ENCODE data around the gene LIMCH1. TPM values are rescaled to one million over a fixed set of nuclear protein-coding genes. Genes with fewer than 3 reads are reported as not detected.

The LIMCH1 gene
- total RNA-seq, 4 donors from 2014 or later = 8.5 to 32.6 (median 27.0) TPM

DNA sequence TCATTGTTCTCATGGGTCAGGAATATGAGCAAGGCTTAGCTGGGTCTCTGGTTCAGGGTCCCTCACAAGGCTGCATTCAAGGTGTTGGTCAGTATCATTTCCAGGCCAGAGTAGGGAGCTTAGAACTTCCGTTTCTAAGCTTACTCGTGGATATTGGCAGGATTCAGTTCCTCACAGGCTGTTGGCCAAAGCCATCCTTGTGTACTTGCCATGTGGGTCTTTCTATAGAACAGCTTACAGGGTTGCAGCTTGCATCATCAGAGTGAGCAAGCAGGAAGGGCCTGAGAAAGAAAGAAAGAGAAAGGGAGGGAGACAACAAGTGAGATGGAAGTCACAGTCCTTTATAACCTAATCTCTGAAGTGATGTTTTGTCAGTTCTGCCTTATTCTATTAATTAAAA lies 5.1 kb upstream of the LIMCH1 start:
- Histone ChIP-seq H3K4me1 (peaks cover 12% of the 10 kb centered on the region), H3K9me3 (no peaks in the 10 kb centered on the region), H3K27ac (no peak overlapping the region), H3K27me3 (no peaks in the 10 kb centered on the region), H3K36me3 (no peaks in the 10 kb centered on the region), H3K4me3 (no peak overlapping the region)
- DNase-seq (ENCODE audit: low spot score in 2 of 2) = no peak
- WGBS = 49% methylated on average over 2 of the region's 2 CpGs
- TF ChIP-seq, protein P1, sequence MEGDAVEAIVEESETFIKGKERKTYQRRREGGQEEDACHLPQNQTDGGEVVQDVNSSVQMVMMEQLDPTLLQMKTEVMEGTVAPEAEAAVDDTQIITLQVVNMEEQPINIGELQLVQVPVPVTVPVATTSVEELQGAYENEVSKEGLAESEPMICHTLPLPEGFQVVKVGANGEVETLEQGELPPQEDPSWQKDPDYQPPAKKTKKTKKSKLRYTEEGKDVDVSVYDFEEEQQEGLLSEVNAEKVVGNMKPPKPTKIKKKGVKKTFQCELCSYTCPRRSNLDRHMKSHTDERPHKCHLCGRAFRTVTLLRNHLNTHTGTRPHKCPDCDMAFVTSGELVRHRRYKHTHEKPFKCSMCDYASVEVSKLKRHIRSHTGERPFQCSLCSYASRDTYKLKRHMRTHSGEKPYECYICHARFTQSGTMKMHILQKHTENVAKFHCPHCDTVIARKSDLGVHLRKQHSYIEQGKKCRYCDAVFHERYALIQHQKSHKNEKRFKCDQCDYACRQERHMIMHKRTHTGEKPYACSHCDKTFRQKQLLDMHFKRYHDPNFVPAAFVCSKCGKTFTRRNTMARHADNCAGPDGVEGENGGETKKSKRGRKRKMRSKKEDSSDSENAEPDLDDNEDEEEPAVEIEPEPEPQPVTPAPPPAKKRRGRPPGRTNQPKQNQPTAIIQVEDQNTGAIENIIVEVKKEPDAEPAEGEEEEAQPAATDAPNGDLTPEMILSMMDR (IDR thresholded peaks at IDR 0.05) = no peak
- TF ChIP-seq EP300 (IDR thresholded peaks at IDR 0.05) (no peak), POLR2AphosphoS5 (IDR thresholded peaks at IDR 0.05) (no peak), POLR2A (IDR thresholded peaks at IDR 0.05) (no peak)

DNA sequence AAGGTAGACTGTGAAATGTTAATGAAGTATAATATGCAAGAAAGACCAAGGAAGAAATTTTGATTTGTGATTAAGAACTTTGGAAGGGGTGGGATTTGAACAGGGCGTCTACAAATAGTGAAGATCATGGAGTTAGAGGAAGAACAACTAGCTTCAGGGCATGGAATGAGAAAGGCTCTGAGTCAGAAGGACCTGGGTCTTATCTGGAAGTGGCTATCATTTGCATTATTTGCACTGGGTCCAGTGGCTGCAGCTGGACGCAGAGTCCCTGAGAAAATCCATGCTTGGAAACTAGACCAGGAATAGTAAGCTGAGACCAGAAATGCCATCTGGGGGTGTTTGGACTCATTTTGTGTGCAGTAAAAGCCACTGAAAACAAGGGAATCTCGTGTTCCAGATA lies 4.3 kb upstream of the LIMCH1 start:
- Histone ChIP-seq H3K36me3 (no peaks in the 10 kb centered on the region), H3K27me3 (no peaks in the 10 kb centered on the region), H3K9me3 (no peaks in the 10 kb centered on the region), H3K4me1 (peaks cover 20% of the 10 kb centered on the region), H3K27ac (no peak overlapping the region), H3K4me3 (no peak overlapping the region)
- TF ChIP-seq EP300 (IDR thresholded peaks at IDR 0.05) = no peak
- no peak for TF ChIP-seq POLR2AphosphoS5 (IDR thresholded peaks at IDR 0.05)
- no peak for TF ChIP-seq POLR2A (IDR thresholded peaks at IDR 0.05)
- TF ChIP-seq, protein P1 (IDR thresholded peaks at IDR 0.05) = no peak
- WGBS = 86% methylated on average over 3 of the region's 3 CpGs
- no peak for DNase-seq (ENCODE audit: low spot score in 2 of 2)

DNA sequence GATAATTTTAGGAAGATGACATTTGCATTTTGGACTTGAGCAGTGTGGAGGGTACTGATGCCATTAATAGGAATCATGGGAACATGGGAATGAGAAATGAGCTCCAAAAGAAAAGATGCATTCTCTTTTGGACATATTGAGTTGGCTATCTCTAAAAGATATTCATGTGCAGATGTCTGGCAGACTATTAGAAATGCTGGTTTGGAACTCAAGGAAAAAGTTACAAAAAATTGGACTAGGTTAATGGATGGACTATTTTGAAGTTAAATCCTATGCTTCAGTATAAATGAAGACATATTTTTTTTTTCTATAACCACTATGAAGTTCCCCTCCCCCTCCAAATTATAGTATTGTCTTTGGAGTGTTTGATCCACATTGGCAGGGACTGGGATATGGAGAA lies 3.6 kb upstream of the LIMCH1 start:
- Histone ChIP-seq H3K27ac (no peak overlapping the region), H3K9me3 (no peaks in the 10 kb centered on the region), H3K4me1 (peaks cover 28% of the 10 kb centered on the region), H3K36me3 (no peaks in the 10 kb centered on the region), H3K27me3 (no peaks in the 10 kb centered on the region), H3K4me3 (no peak overlapping the region)
- TF ChIP-seq POLR2AphosphoS5 (IDR thresholded peaks at IDR 0.05) (no peak), POLR2A (IDR thresholded peaks at IDR 0.05) (no peak), EP300 (IDR thresholded peaks at IDR 0.05) (no peak)
- TF ChIP-seq, protein P1 (IDR thresholded peaks at IDR 0.05) = no peak
- no peak for DNase-seq (ENCODE audit: low spot score in 2 of 2)

DNA sequence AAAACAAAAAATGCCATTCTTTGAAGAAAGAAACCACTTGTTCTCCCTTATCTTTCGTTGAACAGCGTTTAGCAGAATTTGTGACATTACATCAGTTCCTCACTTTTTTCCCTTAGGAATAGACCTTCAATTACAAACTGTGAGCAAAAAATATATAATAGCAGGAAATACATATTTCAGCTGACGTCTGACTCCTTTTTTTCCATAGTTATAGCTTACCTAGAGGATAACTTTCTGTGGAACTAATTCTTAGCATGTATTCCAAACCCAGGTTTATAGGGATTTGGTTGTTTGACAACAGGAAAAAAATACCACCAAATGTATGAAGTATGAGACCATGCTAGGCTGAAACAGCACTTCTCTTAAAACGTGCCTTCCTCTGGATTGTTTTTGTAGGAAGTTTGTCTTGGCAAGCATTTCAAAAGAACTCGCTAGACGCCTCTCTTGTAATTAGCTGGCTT lies 2.0 kb upstream of the LIMCH1 start:
- no peak overlapping the region for H3K27ac ChIP-seq
- H3K9me3 ChIP-seq = no peaks in the 10 kb centered on the region
- H3K27me3 ChIP-seq = no peaks in the 10 kb centered on the region
- peaks cover 31% of the 10 kb centered on the region for H3K4me1 ChIP-seq
- no peaks in the 10 kb centered on the region for H3K36me3 ChIP-seq
- H3K4me3 ChIP-seq = no peak overlapping the region
- TF ChIP-seq POLR2AphosphoS5 (IDR thresholded peaks at IDR 0.05) (no peak), POLR2A (IDR thresholded peaks at IDR 0.05) (no peak), EP300 (IDR thresholded peaks at IDR 0.05) (no peak)
- TF ChIP-seq, protein P1 (IDR thresholded peaks at IDR 0.05) = no peak
- DNase-seq (ENCODE audit: low spot score in 2 of 2) = no peak
- WGBS = 39% methylated on average over 6 of the region's 6 CpGs

DNA sequence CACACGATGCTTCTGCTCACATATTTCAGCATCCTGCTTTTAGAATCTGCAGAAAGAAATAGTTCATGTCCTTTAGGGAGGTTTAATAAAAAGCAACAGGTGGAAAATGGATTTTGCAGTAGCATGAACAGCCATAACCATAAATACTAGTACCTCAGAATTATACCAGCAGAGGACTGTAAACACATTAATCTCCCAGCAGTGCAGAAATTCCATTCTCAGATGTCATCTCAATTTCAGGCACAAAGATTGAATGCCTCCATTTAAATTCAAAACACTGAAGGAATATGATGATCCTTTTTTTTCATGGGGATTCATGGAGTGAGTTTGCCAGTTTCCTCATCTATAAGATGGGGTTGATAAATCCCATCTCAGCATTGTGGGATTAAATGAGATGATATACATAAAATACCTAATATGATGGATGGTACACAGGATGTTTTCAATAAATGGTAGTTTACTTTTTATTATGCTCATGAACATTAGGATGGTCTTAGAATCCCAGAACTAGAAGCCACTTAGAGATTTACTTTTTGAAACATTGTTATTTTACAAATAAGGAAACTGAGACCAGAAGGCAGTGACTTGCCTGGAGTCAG lies 566 bp upstream of the LIMCH1 start:
- DNase-seq (ENCODE audit: low spot score in 2 of 2) = no peak
- Histone ChIP-seq H3K4me1 (peaks cover 36% of the 10 kb centered on the region), H3K9me3 (no peaks in the 10 kb centered on the region), H3K36me3 (no peaks in the 10 kb centered on the region), H3K4me3 (no peak overlapping the region), H3K27me3 (no peaks in the 10 kb centered on the region), H3K27ac (peak overlapping the region; percentile 47)
- 94% methylated on average over 1 of the region's 1 CpG for WGBS
- TF ChIP-seq POLR2A (IDR thresholded peaks at IDR 0.05) (no peak), POLR2AphosphoS5 (IDR thresholded peaks at IDR 0.05) (no peak)

Data from suprapubic skin (tissue), 4 donors.